ENCODE data around the gene DNAJB13.

- no peak for TF ChIP-seq POLR2A (IDR thresholded peaks at IDR 0.05)
- TF ChIP-seq CTCF (IDR thresholded peaks at IDR 0.05) = no peak
Observed at GRCh38 chr11:74004046-74004695, 53.3 kb downstream of the DNAJB13 start.
